ENCODE results near the gene PTGR3. TPM values are rescaled to one million over a fixed set of nuclear protein-coding genes. Genes with fewer than 3 reads are reported as not detected.

Gene PTGR3
- total and polyA plus RNA-seq, 4 donors = 8.8 to 28.6 (median 13.2) TPM

- H3K27ac ChIP-seq (ENCODE audit: low read depth in 1 of 2, low read length in 2 of 2) = no peak overlapping the region
- H3K27me3 ChIP-seq (ENCODE audit: control insufficient read depth in 1 of 2, insufficient read depth in 2 of 2, low read length in 1 of 2) = no peaks in the 10 kb centered on the region
- intact Hi-C loops (cut with DNase I) = no loop called here
- no peaks in the 10 kb centered on the region for H3K36me3 ChIP-seq (ENCODE audit: control insufficient read depth in 1 of 2, insufficient read depth in 2 of 2, low read length in 1 of 2)
- no peak for ATAC-seq (ENCODE audit: low FRiP score)
- no peaks in the 10 kb centered on the region for H3K9me3 ChIP-seq (ENCODE audit: control insufficient read depth, low read length)
- H3K4me3 ChIP-seq (ENCODE audit: low read length in 2 of 2) = no peak overlapping the region
- no peak for DNase-seq
- no peaks in the 10 kb centered on the region for H3K4me1 ChIP-seq (ENCODE audit: control insufficient read depth in 1 of 2, insufficient read depth in 2 of 2, low read length in 2 of 2)
- 82 to 83% methylated on average over 12 of the region's 12 CpGs for WGBS, 2 donors
These were observed 11.8 kb upstream of the PTGR3 start for GRCh38 chr18:75220551-75221355.

GRCh38 chr18:75219745-75220375, 10.9 kb upstream of the PTGR3 start:
- H3K4me3 ChIP-seq (ENCODE audit: low read length in 2 of 2) = no peak overlapping the region
- H3K4me1 ChIP-seq (ENCODE audit: control insufficient read depth in 1 of 2, insufficient read depth in 2 of 2, low read length in 2 of 2) = no peaks in the 10 kb centered on the region
- 78% methylated on average over 11 of the region's 11 CpGs for WGBS, 2 donors
- no peaks in the 10 kb centered on the region for H3K36me3 ChIP-seq (ENCODE audit: control insufficient read depth in 1 of 2, insufficient read depth in 2 of 2, low read length in 1 of 2)
- ATAC-seq (ENCODE audit: low FRiP score) (no peak), DNase-seq (no peak)
- no peaks in the 10 kb centered on the region for H3K27me3 ChIP-seq (ENCODE audit: control insufficient read depth in 1 of 2, insufficient read depth in 2 of 2, low read length in 1 of 2)
- intact Hi-C loops (cut with DNase I) = loop anchor here in 1 of 2 donors (10.0 kb wide), 1 partner anchor 215 kb away; no protein-coding TSS in a partner anchor
- no peaks in the 10 kb centered on the region for H3K9me3 ChIP-seq (ENCODE audit: control insufficient read depth, low read length)
- H3K27ac ChIP-seq (ENCODE audit: low read depth in 1 of 2, low read length in 2 of 2) = no peak overlapping the region

GRCh38 chr18:75218065-75218923, 9.4 kb upstream of the PTGR3 start:
- H3K36me3 ChIP-seq (ENCODE audit: control insufficient read depth in 1 of 2, insufficient read depth in 2 of 2, low read length in 1 of 2) = no peaks in the 10 kb centered on the region
- no peak overlapping the region for H3K27ac ChIP-seq (ENCODE audit: low read depth in 1 of 2, low read length in 2 of 2)
- DNase-seq (no peak), ATAC-seq (ENCODE audit: low FRiP score) (no peak)
- no peaks in the 10 kb centered on the region for H3K9me3 ChIP-seq (ENCODE audit: control insufficient read depth, low read length)
- intact Hi-C loops (cut with DNase I) = loop anchor here in 1 of 2 donors (10.0 kb wide), 1 partner anchor 213 kb away; no protein-coding TSS in a partner anchor
- H3K4me1 ChIP-seq (ENCODE audit: control insufficient read depth in 1 of 2, insufficient read depth in 2 of 2, low read length in 2 of 2) = peaks cover 0 to 2% of the 10 kb centered on the region in 2 donors
- no peaks in the 10 kb centered on the region for H3K27me3 ChIP-seq (ENCODE audit: control insufficient read depth in 1 of 2, insufficient read depth in 2 of 2, low read length in 1 of 2)
- H3K4me3 ChIP-seq (ENCODE audit: low read length in 2 of 2) = no peak overlapping the region
- 86% methylated on average over 12 of the region's 12 CpGs for WGBS, 2 donors

GRCh38 chr18:75216911-75217689, 8.2 kb upstream of the PTGR3 start:
- intact Hi-C loops (cut with DNase I) = loop anchor here in 1 of 2 donors (10.0 kb wide), 1 partner anchor 212 kb away; no protein-coding TSS in a partner anchor
- Histone ChIP-seq H3K4me3 (ENCODE audit: low read length in 2 of 2) (no peak overlapping the region), H3K9me3 (ENCODE audit: control insufficient read depth, low read length) (no peaks in the 10 kb centered on the region), H3K27ac (ENCODE audit: low read depth in 1 of 2, low read length in 2 of 2) (no peak overlapping the region), H3K4me1 (ENCODE audit: control insufficient read depth in 1 of 2, insufficient read depth in 2 of 2, low read length in 2 of 2) (peaks cover 0 to 2% of the 10 kb centered on the region in 2 donors), H3K27me3 (ENCODE audit: control insufficient read depth in 1 of 2, insufficient read depth in 2 of 2, low read length in 1 of 2) (no peaks in the 10 kb centered on the region), H3K36me3 (ENCODE audit: control insufficient read depth in 1 of 2, insufficient read depth in 2 of 2, low read length in 1 of 2) (no peaks in the 10 kb centered on the region)
- 95% methylated on average over 10 of the region's 10 CpGs for WGBS, 2 donors
- ATAC-seq (ENCODE audit: low FRiP score) (no peak), DNase-seq (no peak)

- 74 to 80% methylated on average over 7 of the region's 7 CpGs for whole genome bisulfite sequencing, 2 donors
- no peak overlapping the region for H3K27ac ChIP-seq (ENCODE audit: low read depth in 1 of 2, low read length in 2 of 2)
- no peaks in the 10 kb centered on the region for H3K27me3 ChIP-seq (ENCODE audit: control insufficient read depth in 1 of 2, insufficient read depth in 2 of 2, low read length in 1 of 2)
- no peak for ATAC-seq (ENCODE audit: low FRiP score)
- intact Hi-C loops (cut with DNase I) = loop anchor here in 1 of 2 donors (10.0 kb wide), 1 partner anchor 212 kb away; no protein-coding TSS in a partner anchor
- peaks cover 0 to 2% of the 10 kb centered on the region in 2 donors for H3K4me1 ChIP-seq (ENCODE audit: control insufficient read depth in 1 of 2, insufficient read depth in 2 of 2, low read length in 2 of 2)
- H3K36me3 ChIP-seq (ENCODE audit: control insufficient read depth in 1 of 2, insufficient read depth in 2 of 2, low read length in 1 of 2) = no peaks in the 10 kb centered on the region
- H3K4me3 ChIP-seq (ENCODE audit: low read length in 2 of 2) = no peak overlapping the region
- no peak for DNase-seq
- no peaks in the 10 kb centered on the region for H3K9me3 ChIP-seq (ENCODE audit: control insufficient read depth, low read length)
These were observed 7.4 kb upstream of the PTGR3 start for GRCh38 chr18:75216212-75216910.

- ATAC-seq (ENCODE audit: low FRiP score) (no peak), DNase-seq (no peak)
- no peaks in the 10 kb centered on the region for H3K36me3 ChIP-seq (ENCODE audit: control insufficient read depth in 1 of 2, insufficient read depth in 2 of 2, low read length in 1 of 2)
- H3K4me1 ChIP-seq (ENCODE audit: control insufficient read depth in 1 of 2, insufficient read depth in 2 of 2, low read length in 2 of 2) = peaks cover 0 to 2% of the 10 kb centered on the region in 2 donors
- no peaks in the 10 kb centered on the region for H3K9me3 ChIP-seq (ENCODE audit: control insufficient read depth, low read length)
- intact Hi-C loops (cut with DNase I) = loop anchor here in 1 of 2 donors (10.0 kb wide), 1 partner anchor 211 kb away; no protein-coding TSS in a partner anchor
- H3K27ac ChIP-seq (ENCODE audit: low read depth in 1 of 2, low read length in 2 of 2) = no peak overlapping the region
- H3K4me3 ChIP-seq (ENCODE audit: low read length in 2 of 2) = no peak overlapping the region
- no peaks in the 10 kb centered on the region for H3K27me3 ChIP-seq (ENCODE audit: control insufficient read depth in 1 of 2, insufficient read depth in 2 of 2, low read length in 1 of 2)
- 93 to 95% methylated on average over 4 of the region's 4 CpGs for WGBS, 2 donors
These were observed 6.7 kb upstream of the PTGR3 start for GRCh38 chr18:75215663-75216062.

GRCh38 chr18:75214766-75215510, 6.0 kb upstream of the PTGR3 start:
- H3K27me3 ChIP-seq (ENCODE audit: control insufficient read depth in 1 of 2, insufficient read depth in 2 of 2, low read length in 1 of 2) = no peaks in the 10 kb centered on the region
- no peak overlapping the region for H3K4me3 ChIP-seq (ENCODE audit: low read length in 2 of 2)
- 90 to 91% methylated on average over 12 of the region's 12 CpGs for WGBS, 2 donors
- ATAC-seq (ENCODE audit: low FRiP score) (no peak), DNase-seq (no peak)
- no peaks in the 10 kb centered on the region for H3K9me3 ChIP-seq (ENCODE audit: control insufficient read depth, low read length)
- no peak overlapping the region for H3K27ac ChIP-seq (ENCODE audit: low read depth in 1 of 2, low read length in 2 of 2)
- no peaks in the 10 kb centered on the region for H3K36me3 ChIP-seq (ENCODE audit: control insufficient read depth in 1 of 2, insufficient read depth in 2 of 2, low read length in 1 of 2)
- peaks cover 0 to 4% of the 10 kb centered on the region in 2 donors for H3K4me1 ChIP-seq (ENCODE audit: control insufficient read depth in 1 of 2, insufficient read depth in 2 of 2, low read length in 2 of 2)
- intact Hi-C loops (cut with DNase I) = loop anchor here in 1 of 2 donors (5.0 to 10.0 kb wide), 2 partner anchors 32 to 210 kb away; no protein-coding TSS in a partner anchor

All from aorta (tissue), 5 donors.